Cardiac ventricle fibroblast (primary cell): Measurements from ENCODE around the gene CDKN3. TPM values are rescaled to one million over a fixed set of nuclear protein-coding genes. Genes with fewer than 3 reads are reported as not detected.

Source experiments
- total RNA-seq: library from RNA; depleted of rRNA; stranded (reverse); fragments of >200 nt; gene quantifications from 2 replicates; pipeline ENCODE4 v1.2.3, GENCODE V29; 2015

CDKN3 gene
- total RNA-seq: 15.2 and 17.5 TPM in 2 replicates

GRCh38 chr14:54396493-54397335 is at the start of gene CDKN3:
Gene CDKN3 (plus strand): TSS chr14:54397007. CDS start chr14:54397069, 62 bp downstream.

DNA sequence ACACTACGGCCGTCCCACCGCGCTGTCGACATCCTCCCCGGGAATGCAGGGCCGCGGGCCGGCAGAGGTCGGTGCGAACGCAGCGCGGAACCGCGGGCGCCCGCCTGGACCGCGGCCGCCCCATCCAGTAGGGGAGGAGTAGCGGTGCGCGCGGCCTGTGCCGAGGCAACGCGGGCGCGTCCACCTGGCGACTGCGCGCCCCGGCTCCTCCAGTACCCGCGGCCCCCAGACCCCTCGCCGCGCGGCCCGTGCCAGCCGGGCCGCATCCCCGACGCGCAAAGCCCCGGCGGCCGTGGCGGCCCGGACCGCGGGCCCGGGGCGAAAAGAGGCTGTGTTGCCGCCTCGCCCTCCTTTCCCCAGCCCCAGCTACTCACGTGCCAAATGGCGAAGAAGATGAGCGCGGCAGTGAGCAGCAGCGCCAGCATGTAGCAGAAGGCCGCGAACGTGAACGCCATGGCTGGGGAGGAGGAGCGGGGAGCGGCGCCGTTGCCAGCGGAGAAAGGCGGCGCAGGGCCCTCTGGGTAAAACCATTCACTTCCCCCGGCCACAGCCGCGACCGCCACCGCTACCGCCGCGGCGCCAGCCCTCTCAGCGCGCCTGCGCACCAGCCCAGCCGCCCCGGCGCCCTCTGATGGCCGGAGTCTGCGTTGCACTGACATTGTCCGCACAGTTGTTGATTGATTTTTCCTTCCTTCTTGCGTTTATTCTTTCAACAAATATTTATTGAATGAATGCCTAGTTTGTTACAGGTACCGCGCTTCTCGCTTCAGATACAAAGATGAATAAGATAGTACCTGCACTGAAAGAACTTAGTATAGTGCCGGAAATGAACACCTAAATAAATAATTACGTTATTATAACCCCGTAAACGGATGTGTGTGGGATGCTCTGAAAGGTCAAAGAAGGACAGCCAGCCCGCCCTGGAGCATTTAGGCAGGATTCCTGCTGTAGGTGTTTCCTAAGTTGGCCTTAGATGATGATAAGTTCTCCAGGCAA is 44.4 kb downstream of the CDKN3 start, which contains the start of gene CNIH1:
CNIH1 (minus strand) TSS at position 502 of the 996 bp plus-strand sequence; CDS start at position 455, 47 bp downstream.

Other genes with a start within 250 kb of the CDKN3 start
- 294 and 306 TPM in 2 replicates for gene CNIH1, start 44.4 kb downstream of the CDKN3 start, total RNA-seq
- 38.3 and 40.9 TPM in 2 replicates for gene GMFB, start 92.0 kb downstream of the CDKN3 start, total RNA-seq
- gene CGRRF1, start 112.9 kb downstream of the CDKN3 start, total RNA-seq: 7.9 and 12.3 TPM in 2 replicates
- gene SAMD4A, start 170.1 kb downstream of the CDKN3 start, total RNA-seq: 6.7 TPM in 2 replicates